Thoracic aorta (tissue), 2 donors: ENCODE data around the gene KLK11. TPM values are rescaled to one million over a fixed set of nuclear protein-coding genes. Genes with fewer than 3 reads are reported as not detected.

Experiments
- ATAC-seq: fragments of 150-250 bp; one replicate; pipeline ENCODE4 v1.8.0; 2017; ENCODE audit warnings: low read depth; ENCODE audit not compliant: insufficient number of reproducible peaks, low FRiP score
- DNase-seq: peaks from one replicate; pipeline ENCODE4 v3.0.0-alpha.2; 2020; ENCODE audit warnings: low spot score
- H3K27ac ChIP-seq, 2 donors: fragments of 200-600 bp; sonication (generic); 1 replicate in 1 of 2; 2 replicates in 1 of 2; pipeline ENCODE4 v1.5.1; 2016; ENCODE audit warnings: mild to moderate bottlenecking in 2 of 2, moderate library complexity in 2 of 2
- H3K27me3 ChIP-seq: fragments of 200-600 bp; sonication (generic); replicated peaks from 2 replicates; pipeline ENCODE4 v1.6.0; 2016; ENCODE audit warnings: mild to moderate bottlenecking; ENCODE audit not compliant: insufficient read depth
- H3K36me3 ChIP-seq: fragments of 200-600 bp; sonication (generic); one replicate; pipeline ENCODE4 v1.5.1; 2016
- H3K4me1 ChIP-seq, 2 donors: fragments of 200-600 bp; sonication (generic); 1 replicate in 1 of 2; 2 replicates in 1 of 2; pipeline versions ENCODE4 v1.5.1 to v1.6.0; 2016; ENCODE audit warnings: low read depth in 2 of 2, mild to moderate bottlenecking in 1 of 2; ENCODE audit not compliant: control insufficient read depth in 1 of 2
- H3K4me3 ChIP-seq: fragments of 200-600 bp; sonication (generic); 2 replicates; pipeline ENCODE4 v1.5.1; 2016; ENCODE audit warnings: mild to moderate bottlenecking
- H3K9me3 ChIP-seq: fragments of 200-600 bp; sonication (generic); 2 replicates; pipeline ENCODE4 v1.5.1; 2016
- CTCF ChIP-seq: fragments of 200-600 bp; sonication (generic); IDR thresholded peaks from one replicate; pipeline ENCODE4 v1.5.1; 2019; ENCODE audit warnings: antibody characterized with exemption
- total RNA-seq, 2 donors: library from RNA; depleted of rRNA; stranded (reverse); fragments of >200 nt; gene quantifications; one replicate each; pipeline versions ENCODE4 v1.1.0 to v1.2.3, GENCODE V29; 2016

Gene KLK11
- total RNA-seq, 2 donors from 2014 or later = 0.85 TPM; not detected in 1

GRCh38 chr19:50980208-50980607 is 46.2 kb downstream of the KLK11 start:
- TF ChIP-seq CTCF = no peak
- no peak overlapping the region for H3K27ac ChIP-seq
- no peaks in the 10 kb centered on the region for H3K9me3 ChIP-seq
- H3K4me1 ChIP-seq = no peaks in the 10 kb centered on the region
- no peaks in the 10 kb centered on the region for H3K27me3 ChIP-seq
- ATAC-seq (no peak), DNase-seq (no peak)
- H3K4me3 ChIP-seq = no peak overlapping the region
- H3K36me3 ChIP-seq = no peaks in the 10 kb centered on the region

- TF ChIP-seq CTCF = no peak
- Histone ChIP-seq H3K36me3 (no peaks in the 10 kb centered on the region), H3K27ac (no peak overlapping the region), H3K4me1 (no peaks in the 10 kb centered on the region), H3K27me3 (no peaks in the 10 kb centered on the region), H3K9me3 (no peaks in the 10 kb centered on the region), H3K4me3 (no peak overlapping the region)
- DNase-seq (no peak), ATAC-seq (no peak)
Observed at GRCh38 chr19:50979758-50980157, 46.7 kb downstream of the KLK11 start.

- ATAC-seq (no peak), DNase-seq (no peak)
- H3K4me3 ChIP-seq = no peak overlapping the region
- H3K4me1 ChIP-seq = no peaks in the 10 kb centered on the region
- H3K36me3 ChIP-seq = no peaks in the 10 kb centered on the region
- H3K9me3 ChIP-seq = no peaks in the 10 kb centered on the region
- TF ChIP-seq CTCF = no peak
- H3K27me3 ChIP-seq = no peaks in the 10 kb centered on the region
- H3K27ac ChIP-seq = no peak overlapping the region
Observed at GRCh38 chr19:50978772-50979390, 47.5 kb downstream of the KLK11 start.

GRCh38 chr19:50977626-50978025 is 48.8 kb downstream of the KLK11 start:
- no peak overlapping the region for H3K4me3 ChIP-seq
- ATAC-seq = no peak
- no peak for DNase-seq
- no peaks in the 10 kb centered on the region for H3K27me3 ChIP-seq
- no peak overlapping the region for H3K27ac ChIP-seq
- H3K36me3 ChIP-seq = no peaks in the 10 kb centered on the region
- no peak for TF ChIP-seq CTCF
- no peaks in the 10 kb centered on the region for H3K9me3 ChIP-seq
- no peaks in the 10 kb centered on the region for H3K4me1 ChIP-seq

GRCh38 chr19:50975766-50976165 is 50.6 kb downstream of the KLK11 start:
- H3K27me3 ChIP-seq = no peaks in the 10 kb centered on the region

More at GRCh38 chr19:50975766-50976165, 50.6 kb downstream of the KLK11 start:
- Histone ChIP-seq H3K9me3 (no peaks in the 10 kb centered on the region), H3K4me3 (no peak overlapping the region), H3K36me3 (no peaks in the 10 kb centered on the region), H3K4me1 (no peaks in the 10 kb centered on the region), H3K27ac (no peak overlapping the region)
- DNase-seq = no peak
- no peak for TF ChIP-seq CTCF
- ATAC-seq = no peak
